ENCODE results near the gene EBF3.

DNA sequence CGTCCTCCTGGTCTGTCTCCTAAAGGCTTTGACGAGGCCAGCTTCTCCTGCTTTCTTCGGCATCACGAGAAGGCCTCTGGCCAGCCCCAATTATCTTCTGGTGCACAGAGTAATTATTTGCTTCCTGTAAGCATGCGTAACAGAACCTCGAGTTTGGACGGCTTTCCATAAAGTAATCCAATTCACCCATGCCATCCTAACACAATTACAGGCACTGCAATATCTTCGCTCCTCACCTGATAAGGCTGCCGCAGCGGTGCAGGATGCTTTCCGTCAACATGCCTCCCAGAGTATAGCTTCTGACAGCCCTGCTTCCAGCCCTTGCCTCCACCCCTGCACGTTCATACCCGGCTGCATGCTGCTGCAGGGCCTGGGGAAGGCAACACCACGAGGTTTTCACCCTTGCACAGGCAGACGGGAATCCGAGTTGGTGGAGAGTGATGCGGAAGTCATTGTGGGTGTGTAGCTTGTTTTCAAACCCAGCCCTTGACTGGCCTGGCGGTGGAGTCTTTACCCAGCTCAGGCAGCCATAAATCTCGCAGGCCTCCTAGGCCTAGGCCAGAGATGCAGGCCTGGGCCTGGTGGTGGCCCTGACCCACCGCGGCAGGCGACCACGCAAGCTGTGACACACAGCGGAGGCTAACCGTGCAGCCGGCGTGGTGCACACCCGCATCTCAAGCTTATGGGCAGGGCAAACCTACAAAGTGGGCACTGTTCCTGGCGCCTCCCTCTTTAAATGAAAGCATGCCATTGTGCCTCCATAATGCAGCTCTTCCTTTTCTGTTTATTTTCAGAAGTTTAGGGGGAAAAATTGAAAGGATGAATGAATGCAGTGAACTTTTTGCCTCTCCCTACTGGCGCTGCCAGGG, 12.7 kb downstream of the EBF3 start:
- no peak for TF ChIP-seq POLR2AphosphoS5 (IDR thresholded peaks at IDR 0.05)
- no peak for TF ChIP-seq POLR2A (IDR thresholded peaks at IDR 0.05)
- TF ChIP-seq, protein P1, sequence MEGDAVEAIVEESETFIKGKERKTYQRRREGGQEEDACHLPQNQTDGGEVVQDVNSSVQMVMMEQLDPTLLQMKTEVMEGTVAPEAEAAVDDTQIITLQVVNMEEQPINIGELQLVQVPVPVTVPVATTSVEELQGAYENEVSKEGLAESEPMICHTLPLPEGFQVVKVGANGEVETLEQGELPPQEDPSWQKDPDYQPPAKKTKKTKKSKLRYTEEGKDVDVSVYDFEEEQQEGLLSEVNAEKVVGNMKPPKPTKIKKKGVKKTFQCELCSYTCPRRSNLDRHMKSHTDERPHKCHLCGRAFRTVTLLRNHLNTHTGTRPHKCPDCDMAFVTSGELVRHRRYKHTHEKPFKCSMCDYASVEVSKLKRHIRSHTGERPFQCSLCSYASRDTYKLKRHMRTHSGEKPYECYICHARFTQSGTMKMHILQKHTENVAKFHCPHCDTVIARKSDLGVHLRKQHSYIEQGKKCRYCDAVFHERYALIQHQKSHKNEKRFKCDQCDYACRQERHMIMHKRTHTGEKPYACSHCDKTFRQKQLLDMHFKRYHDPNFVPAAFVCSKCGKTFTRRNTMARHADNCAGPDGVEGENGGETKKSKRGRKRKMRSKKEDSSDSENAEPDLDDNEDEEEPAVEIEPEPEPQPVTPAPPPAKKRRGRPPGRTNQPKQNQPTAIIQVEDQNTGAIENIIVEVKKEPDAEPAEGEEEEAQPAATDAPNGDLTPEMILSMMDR (IDR thresholded peaks at IDR 0.05 in 8 of 11, conservative IDR thresholded peaks at IDR 0.05 in 3 of 11): no peak
